ENCODE measurements around the gene CROCC.

CROCC gene

DNA sequence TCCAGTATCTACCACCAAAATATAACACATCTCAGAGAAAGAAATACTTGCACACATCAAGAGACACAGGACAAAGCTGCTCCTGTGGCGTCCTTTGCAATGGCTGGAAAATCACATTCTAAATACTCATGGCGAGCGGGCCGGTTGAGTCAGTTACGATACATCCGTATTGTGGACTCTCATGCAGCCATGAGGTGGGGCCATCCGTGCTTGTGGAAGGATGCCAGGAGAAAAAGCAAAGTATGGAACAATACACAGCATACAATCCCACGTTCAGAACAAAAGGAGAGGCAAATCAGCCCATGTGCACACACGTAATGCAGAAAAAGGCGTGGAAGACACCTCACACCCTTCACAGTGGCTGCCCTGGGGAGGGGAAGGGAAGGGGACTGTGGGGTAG lies 76.9 kb downstream of the CROCC start:
- Histone ChIP-seq H3K4me3 (no peak overlapping the region), H3K27ac (peak overlapping the region in 1 of 21 experiments; percentile 31)

DNA sequence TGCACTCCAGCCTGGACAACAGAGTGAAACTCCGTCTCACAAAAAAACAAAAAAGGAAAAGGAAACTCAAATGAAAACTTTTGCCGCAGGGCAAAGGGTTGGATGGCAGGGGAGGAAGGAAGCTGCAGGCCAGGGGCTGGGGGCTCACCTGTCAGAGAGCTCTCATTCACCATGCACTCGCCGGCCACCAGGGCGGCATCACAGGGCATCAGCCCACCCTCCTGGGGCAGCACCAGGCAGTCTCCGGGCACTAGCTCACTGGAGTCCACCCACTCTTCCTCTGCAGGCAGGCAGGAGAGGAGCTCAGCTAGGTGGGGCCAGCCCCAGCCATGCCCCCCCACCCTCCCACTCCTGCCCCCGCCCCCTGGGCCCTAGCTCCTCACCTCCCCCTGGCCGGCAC lies 78.1 kb downstream of the CROCC start:
- Histone ChIP-seq H3K4me3 (no peak overlapping the region), H3K27ac (no peak overlapping the region)

DNA sequence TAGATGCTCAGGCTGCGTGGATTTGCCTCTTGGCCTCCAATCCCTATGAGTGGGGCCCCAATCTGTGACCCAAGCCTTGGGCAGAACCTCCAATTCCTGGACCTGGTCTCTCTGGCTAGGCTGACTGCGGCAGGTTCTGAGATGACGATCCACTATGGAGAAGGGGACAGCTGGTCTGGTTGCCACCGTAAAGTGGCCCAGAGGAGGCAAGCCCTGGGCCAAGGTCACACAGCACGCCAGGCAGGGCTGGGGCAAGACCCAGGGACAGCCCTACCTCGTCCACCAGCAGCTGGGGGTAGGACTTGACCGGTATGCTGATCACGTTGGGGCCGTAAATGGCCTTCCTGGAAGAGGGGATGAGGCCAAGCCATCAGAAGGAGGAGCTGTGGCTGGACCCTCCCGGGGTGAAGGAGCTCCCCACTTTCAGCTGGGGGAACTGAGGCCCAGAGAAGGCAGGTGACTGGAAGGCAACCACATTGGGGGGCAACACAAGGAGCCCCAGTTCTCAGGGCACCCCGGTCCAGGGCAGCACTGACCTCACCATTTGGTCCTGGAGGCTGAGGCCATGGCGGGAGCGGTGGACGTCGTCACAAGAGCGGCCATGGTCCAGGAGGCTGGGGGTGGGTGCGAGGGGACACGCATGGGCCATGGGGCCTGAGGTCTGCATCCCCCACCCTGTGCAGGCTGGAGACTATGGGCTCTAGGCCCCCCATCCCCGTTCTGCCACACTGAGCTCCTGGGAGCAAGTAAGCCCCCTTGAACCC lies 80.2 kb downstream of the CROCC start:
- H3K4me3 ChIP-seq: no peak overlapping the region
- no peak overlapping the region for H3K27ac ChIP-seq

DNA sequence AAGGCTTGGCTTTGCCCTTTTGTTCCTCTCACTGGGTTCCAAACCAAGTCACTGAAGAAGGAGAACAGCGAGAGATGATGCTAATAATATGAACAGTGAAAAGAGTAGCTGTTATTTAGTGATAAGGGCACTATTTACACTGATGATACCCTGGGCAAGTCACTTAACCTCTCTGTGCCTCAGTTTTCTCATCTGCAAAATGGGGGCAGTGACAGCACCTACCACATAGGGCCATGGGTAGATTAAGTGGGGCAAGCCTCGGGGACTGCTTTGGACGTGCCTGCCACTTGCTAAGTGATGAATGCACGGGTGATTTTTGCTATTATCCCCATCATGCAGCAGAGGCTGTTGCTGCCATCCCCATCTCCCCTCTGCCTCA lies 80.8 kb downstream of the CROCC start:
- no peak overlapping the region for H3K27ac ChIP-seq
- no peak overlapping the region for H3K4me3 ChIP-seq

DNA sequence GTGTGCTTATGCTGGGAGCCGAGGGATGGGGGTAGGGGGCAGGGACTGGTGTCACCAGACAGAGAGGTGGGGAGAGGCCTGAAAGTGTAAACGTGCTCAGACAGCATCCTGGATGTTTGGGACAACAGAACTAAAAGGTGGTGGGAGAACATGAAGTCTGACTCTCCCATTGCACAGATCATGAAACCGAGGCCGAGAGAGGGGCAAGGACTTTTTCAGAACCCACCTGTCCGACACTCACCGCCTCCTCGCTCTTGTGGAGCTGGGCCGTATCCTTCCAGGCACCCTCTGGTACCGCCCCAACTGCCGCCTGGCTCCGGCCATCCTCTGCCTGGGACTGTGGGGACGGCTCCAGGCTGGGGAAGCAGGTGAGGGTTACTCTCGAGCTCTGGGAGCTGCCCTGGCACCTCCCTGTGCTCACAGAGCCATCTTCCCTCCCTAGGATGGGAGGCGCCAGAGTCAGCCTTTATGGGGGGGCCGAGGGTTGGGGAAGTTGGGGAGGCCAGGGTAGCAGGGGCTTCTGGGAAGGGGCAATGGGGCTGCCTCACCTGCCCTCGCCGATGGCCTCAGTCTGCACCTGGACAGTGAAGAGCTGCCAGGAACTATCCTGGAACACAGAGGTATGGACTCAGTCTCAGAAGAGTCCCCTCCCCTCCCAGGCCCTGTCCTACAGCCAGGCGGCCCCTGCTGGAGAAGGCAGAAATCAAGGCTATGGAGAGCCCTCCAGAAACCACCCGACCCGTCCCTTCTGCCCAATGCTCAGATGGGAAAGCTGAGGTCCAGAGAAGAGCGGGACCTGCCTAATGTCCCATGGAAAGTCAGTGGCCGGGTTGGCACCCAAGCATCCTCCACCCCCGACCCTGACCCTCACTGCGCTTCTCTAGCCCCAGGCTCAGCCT lies 83.0 kb downstream of the CROCC start:
- Histone ChIP-seq H3K27ac (peak overlapping the region in 4 of 21 experiments; percentile 3 to 44 (median 28)), H3K4me3 (no peak overlapping the region)

DNA sequence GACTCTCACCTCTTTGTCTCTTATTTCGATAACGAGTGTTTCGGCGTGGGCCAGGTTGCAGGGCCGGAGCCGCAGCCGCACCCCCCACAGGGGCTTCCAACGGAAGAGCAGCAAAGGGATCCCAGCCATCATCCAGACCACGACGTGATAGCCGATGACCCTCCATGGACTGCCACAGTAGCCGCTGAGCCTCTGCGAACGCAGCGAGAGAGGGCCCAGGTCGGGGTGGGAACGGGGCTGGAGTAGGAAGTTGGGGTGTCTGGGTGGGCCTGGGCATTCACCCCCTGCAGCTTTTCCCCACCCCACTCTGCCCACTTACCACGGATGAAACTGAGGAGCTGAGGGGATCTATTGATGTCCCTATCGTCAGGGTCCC lies 83.6 kb downstream of the CROCC start:
- Histone ChIP-seq H3K27ac (no peak overlapping the region), H3K4me3 (no peak overlapping the region)

DNA sequence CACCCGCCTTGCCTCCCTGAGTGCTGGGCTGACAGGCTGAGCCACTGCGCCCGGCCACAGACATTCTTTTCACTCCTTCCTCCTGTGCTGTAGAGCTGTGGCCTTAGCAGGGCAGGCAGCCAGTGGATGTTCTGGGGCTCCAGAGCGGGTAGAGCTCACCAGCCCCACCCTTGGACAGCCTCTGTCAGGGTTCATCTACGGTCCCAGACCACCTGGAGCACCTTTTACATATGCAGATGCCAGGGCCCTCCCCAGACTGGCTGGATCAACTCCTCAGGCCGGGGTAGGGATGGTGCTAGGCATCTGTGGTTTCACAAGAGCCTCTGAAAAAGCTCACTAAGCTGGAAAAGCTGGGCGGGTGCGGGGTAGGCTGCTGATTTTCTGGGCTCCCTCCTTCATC lies 85.4 kb downstream of the CROCC start:
- Histone ChIP-seq H3K27ac (no peak overlapping the region), H3K4me3 (no peak overlapping the region)

DNA sequence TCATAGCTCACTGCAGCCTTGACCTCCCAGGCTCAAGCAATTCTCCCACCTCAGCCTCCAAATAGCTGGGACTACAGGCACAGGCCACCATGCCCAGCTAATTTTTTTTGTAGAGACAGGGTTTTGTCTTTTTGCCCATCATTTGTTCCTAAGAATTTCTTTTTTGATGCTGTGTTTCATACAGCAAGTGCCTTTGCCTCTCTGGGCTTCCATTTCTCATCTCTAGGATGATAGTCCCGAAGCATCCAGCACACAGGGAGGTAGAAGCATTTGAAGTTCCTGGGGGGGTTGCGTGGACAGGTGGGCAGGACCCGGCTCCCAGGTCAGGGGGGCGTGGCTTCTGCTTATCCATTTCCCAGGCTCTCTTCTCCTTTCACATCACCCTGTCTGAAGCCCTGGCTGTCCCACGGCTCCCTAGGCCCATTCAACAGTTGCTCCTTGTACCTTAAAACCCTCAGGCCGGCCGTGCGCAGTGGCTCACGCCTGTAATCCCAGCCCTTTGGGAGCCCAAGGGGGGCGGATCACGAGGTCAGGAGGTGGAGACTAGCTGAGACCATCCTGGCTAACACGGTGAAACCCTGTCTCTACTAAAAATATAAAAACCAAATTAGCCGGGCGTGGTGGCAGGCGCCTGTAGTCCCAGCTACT lies 86.6 kb downstream of the CROCC start:
- no peak overlapping the region for H3K27ac ChIP-seq
- H3K4me3 ChIP-seq: no peak overlapping the region

DNA sequence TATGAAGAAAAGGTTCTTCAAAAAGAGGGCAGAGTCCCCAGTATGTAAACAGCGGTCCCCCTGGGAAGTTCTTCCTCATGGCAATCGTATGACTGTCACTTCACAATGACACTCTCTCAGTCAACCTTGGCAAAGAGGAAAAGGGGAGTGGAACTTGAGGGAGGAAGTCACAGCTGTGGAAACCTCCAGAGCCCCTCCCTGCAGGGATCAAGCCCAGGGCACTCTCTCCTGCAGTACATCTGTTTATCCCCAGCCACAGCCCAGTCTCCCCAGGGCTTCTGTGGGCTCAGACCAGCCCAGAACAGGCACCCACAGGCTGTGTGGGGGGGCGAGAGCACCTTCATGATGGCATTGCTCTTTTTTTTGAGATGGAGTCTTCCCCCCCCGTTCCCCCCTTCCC lies 88.0 kb downstream of the CROCC start:
- no peak overlapping the region for H3K4me3 ChIP-seq
- peak overlapping the region in 2 of 21 experiments; percentile 11 to 37 for H3K27ac ChIP-seq

DNA sequence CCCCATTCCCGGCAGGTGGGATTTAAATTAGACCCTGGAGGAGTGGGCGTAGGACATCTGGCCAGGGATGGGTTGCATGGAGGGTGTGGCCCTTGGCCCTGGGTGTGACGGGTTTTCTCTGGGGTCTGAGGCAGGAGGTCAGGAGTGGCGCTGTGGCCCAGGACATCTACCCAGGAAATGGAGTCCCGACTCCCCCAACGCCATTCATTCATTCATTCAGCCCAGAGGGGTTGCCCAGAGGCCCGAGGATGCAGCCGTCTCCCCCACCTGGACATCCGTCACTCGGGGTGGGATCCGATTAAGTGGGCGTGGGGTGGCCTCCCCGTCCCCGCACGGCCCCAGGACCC lies 89.3 kb downstream of the CROCC start:
- H3K27ac ChIP-seq: peak overlapping the region in 18 of 21 experiments; percentile 26 to 83 (median 72)
- H3K4me3 ChIP-seq: peak overlapping the region; percentile 56 to 91 (median 81)

DNA sequence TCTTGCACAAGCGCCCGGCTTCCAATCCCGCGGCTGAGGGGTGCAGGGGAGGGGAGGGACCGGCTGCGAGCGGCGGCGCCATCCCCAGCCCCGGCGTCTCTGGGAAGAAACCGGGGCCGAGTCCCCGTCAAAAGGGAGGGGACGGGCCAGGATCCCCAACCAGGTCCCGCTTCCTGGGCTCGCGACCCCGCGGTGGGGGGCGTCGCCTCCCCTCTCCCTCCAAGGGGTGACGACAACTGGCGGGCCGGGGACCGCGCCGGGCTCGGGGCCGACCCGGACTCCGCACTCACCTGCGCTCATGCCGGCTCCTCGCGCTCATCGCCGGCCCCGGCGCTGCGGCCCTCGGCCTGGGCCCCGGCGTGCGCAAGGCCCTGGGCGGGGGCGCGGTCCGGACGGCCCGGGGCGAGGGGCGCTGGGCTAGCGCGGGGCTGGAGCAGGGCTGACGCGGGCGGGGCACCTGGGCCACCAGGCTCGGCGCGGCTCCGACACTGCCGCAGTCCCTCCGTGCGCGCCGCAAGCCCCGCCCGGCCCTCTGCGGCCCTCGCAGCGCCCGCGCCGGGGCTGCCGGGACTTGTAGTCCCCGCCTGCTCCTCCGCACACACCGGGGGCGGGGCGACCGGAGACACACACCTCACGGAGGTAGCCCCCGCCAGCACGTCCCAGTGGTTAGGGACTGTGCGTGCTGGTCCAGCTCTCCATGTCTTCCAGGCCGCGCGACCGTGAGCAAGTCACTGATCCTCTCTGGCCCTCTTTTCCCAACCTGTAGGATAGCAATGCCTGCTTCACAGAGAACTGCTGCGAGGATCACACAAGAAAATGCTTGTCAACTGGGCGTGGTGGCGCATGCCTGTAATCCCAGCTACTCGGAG lies 89.9 kb downstream of the CROCC start, which contains the start of gene ATP13A2:
Gene ATP13A2 (minus strand): TSS at position 490 of the 869 bp plus-strand sequence. CDS start 190 bp downstream, at position 300.
- Histone ChIP-seq H3K4me3 (peak within 1 kb of the TSS; percentile 56 to 91 (median 81)), H3K27ac (peak within 1 kb of the TSS in 19 of 21 experiments; percentile 26 to 83 (median 72))

DNA sequence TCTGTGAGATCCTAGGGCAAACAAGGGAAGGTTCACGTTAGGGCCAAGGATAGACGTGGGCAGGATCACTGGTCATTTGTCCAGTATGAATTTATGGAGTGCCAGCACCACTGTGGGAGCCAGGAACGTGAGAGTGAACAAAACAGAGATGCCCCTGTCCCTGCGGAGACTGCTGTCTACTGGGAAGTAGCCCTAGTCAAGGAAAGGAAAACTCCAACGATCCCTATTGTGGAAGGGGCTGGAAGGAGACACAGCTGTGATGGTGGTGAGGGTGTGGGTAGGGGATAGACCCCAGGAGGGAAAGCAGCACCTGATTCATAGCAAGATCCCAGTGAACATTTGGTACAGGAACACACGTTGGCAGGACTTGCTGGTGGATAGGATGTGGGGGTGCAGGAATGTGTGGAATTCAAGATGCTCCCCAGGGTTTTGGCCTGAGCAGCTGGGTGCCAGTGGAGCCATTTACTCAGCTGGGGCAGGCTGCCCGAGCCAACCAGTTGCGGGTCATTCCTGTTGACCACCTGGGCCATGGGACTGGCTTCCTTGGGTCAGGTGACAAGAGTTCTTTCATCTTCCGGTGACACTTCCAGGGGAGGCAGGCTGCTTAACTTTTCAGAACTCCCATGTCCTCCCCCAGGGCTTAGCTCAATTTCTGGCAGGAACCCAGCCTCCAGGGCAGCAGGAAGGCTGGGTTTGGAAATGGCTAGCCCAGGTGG lies 91.2 kb downstream of the CROCC start:
- Histone ChIP-seq H3K27ac (no peak overlapping the region), H3K4me3 (no peak overlapping the region)

DNA sequence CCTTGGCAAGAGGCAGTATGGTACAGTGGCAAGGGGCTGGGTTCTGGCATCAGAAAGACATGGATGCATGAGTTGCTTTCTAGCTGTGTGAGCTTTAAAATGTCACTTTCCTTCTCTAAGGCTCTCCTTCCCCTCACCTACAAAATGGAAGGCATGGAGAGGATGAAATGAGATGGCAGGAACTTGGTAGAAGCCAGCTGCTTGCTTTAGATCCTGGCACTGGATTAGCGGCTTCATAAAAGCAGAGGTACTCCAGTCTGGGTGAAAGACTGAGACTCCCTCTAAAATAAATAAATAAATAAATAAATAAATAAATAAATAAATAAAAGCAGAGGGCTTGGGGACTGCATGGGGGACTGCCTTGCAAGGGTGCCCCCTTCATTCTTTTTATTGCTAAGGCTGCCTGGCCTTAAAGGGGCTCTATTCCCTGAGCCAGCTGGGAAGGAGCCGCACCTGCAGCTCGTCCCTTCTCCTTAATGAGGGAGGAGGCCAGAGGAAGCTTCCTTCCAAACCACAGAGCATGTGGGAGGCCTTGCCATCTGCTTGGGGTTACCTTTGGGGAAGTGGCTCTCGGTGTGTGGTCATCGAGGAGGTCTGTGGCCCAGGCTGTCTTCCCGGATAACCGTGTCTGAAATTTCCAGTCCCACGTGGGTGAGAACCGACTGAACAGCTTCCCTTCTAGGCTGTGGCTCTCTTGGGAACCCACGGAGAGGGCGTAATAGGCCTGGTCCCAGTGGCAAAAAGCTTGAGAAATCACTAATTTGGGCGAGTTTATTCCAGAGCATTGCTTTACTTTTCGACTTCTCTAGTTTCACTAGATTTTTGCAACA lies 92.0 kb downstream of the CROCC start:
- no peak overlapping the region for H3K27ac ChIP-seq
- no peak overlapping the region for H3K4me3 ChIP-seq

DNA sequence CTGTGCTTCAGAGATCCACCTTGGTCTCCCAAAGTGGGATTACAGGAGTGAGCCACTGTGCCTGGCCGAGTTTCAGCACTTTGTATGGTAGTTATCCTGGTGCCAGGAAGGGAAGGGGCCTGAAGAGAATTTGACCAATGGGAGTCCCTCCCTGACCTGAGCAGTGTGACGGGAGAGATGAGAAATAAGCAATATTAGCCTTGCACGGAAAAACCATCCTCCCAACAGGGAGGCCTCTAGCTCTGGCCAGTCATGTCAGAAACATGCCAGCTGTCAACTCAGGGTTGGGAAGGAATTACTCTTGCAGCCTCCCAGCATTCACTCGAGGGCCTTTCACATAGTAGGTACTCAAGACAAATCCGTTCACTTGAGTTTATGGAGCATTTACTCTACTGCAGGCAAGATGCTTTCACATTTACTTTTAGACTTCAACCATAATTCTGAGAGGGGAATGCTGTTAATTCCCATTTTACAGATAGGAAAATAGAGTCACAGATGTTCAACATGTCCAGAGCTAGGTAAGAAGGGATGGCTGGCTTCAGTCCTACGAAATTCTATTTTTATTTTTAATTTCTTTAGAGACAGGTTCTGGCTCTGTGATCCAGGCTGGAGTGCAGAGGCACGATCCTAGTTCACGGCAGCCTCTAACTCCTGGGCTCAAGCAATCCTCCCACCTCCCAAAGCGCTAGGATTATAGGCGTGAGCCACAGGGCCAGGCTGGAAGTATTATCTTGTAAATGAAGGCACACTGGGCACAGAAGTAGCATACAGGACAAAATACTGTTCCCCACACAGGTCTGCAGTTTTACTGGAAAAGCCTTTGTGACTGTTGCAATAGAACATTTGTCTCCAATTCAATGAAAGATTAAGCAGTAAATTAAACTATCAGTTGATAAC lies 93.2 kb downstream of the CROCC start:
- H3K4me3 ChIP-seq: no peak overlapping the region

DNA sequence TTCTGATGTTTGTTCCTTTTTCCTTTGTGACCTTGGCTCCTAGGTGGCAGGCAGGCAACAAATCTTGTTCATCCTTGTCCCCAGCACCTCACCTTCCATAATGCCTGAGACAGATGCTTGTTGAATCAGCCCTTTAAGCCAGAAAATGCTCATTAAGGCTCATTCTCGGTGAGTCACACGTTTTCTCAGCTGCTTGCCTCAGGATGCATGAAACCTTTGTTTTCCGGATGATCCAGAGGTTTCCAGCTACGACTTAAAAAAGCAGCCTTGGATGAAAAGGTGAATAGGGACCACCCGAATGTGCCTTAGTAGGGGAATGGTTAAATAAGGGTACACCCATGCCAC lies 94.6 kb downstream of the CROCC start:
- H3K4me3 ChIP-seq: no peak overlapping the region
- no peak overlapping the region for H3K27ac ChIP-seq

More for the DNA sequence above, 93.2 kb downstream of the CROCC start:
- H3K27ac ChIP-seq: no peak overlapping the region

DNA sequence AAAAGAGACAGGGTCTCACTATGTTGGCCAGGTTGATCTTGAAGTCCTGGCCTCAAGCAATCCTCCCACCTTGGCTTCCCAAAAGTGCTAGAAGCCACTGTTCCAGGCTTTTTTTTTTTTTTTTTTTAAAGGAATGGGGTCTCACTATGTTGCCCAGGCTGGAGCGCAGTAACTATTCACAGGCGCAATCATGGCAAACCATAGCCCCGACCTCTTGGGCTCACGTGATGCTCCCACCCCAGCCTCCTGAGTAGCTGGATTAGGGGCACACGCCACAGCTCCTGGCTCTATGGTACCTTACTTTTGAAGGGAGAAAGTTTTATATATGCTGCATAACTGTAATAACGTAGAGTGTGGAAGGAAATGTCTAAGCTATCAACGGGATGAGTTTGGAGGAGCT lies 95.7 kb downstream of the CROCC start:
- Histone ChIP-seq H3K27ac (no peak overlapping the region), H3K4me3 (no peak overlapping the region)

DNA sequence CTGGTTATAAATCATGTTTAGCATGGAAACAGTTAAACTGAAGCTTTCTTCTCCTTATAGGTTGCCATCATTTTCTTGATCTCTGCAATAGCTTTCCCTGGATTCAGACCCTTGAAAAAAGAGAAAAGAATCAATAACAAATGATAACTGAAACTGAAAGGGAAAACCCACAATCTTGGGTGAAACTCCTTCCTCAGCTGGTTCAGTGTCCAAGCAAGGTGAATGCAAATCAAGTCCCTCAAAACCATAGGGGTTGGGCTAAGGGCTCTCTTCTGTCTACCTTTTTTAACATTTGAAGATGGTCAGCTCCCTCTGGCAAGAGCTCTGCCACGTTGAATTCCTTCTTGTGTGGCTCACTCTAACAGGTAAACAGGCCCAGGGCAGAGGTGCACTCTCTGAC lies 97.1 kb downstream of the CROCC start:
- H3K4me3 ChIP-seq: no peak overlapping the region
- no peak overlapping the region for H3K27ac ChIP-seq
